ENCODE measurements around the gene SYNGR2.

SYNGR2 gene

GRCh38 chr17:78168242-78168902 lies at the start of gene SYNGR2:
TSS of gene SYNGR2 (plus strand) at chr17:78168581. CDS start at chr17:78168617, 36 bp downstream.
- DNase-seq: peak; percentile 90

- DNase-seq: no peak
Measured at GRCh38 chr17:78118801-78119241, 49.6 kb upstream of the SYNGR2 start.

GRCh38 chr17:78120537-78120936 lies 47.8 kb upstream of the SYNGR2 start:
- DNase-seq: no peak

GRCh38 chr17:78120971-78121800 lies 47.2 kb upstream of the SYNGR2 start:
- DNase-seq: no peak

GRCh38 chr17:78121801-78122215 lies 46.6 kb upstream of the SYNGR2 start:
- DNase-seq: no peak

GRCh38 chr17:78122216-78122930 lies 46.0 kb upstream of the SYNGR2 start:
- no peak for DNase-seq

- no peak for DNase-seq
Measured at GRCh38 chr17:78122931-78123249, 45.5 kb upstream of the SYNGR2 start.

GRCh38 chr17:78123258-78123929 lies 45.0 kb upstream of the SYNGR2 start:
- DNase-seq: no peak

GRCh38 chr17:78124081-78124835 lies 44.1 kb upstream of the SYNGR2 start:
- no peak for DNase-seq

GRCh38 chr17:78124836-78125137 lies 43.6 kb upstream of the SYNGR2 start:
- DNase-seq: no peak

- no peak for DNase-seq
Measured at GRCh38 chr17:78125138-78125913, 43.1 kb upstream of the SYNGR2 start.

- DNase-seq: no peak
Measured at GRCh38 chr17:78125976-78126894, 42.1 kb upstream of the SYNGR2 start.

GRCh38 chr17:78126895-78127238 lies 41.5 kb upstream of the SYNGR2 start:
- DNase-seq: no peak

GRCh38 chr17:78127239-78127887 lies 41.0 kb upstream of the SYNGR2 start:
- no peak for DNase-seq

- DNase-seq: no peak
Measured at GRCh38 chr17:78127888-78128550, 40.4 kb upstream of the SYNGR2 start.

- peak; percentile 62 for DNase-seq
Measured at GRCh38 chr17:78128551-78129350, 39.6 kb upstream of the SYNGR2 start, which contains the start of gene TMC6. TSS of gene TMC6 (minus strand) at chr17:78128755. CDS start at chr17:78126832, 1,923 bp downstream.

GRCh38 chr17:78129351-78130089 lies 38.9 kb upstream of the SYNGR2 start:
- no peak for DNase-seq

- DNase-seq: no peak
Measured at GRCh38 chr17:78130090-78130436, 38.3 kb upstream of the SYNGR2 start.
